Activated naive CD8-positive, alpha-beta T cell treated with anti-CD3 and anti-CD28 coated beads, Interleukin-2, amount 50 U/mL, for 16 hours (primary cell): Measurements from ENCODE around the gene DYNLRB1.

ENCODE experiments used
- DNase-seq: peaks from one replicate; pipeline ENCODE4 v3.0.0-alpha.2; 2020; ENCODE audit warnings: low read depth, low spot score

Gene DYNLRB1

GRCh38 chr20:34558320-34559218 is 42.3 kb downstream of the DYNLRB1 start, which contains the start of gene MAP1LC3A:
Gene MAP1LC3A (plus strand): TSS chr20:34558718. CDS start chr20:34558869, 151 bp downstream.
- DNase-seq = peak; percentile 76

- DNase-seq = no peak
These were observed 43.3 kb downstream of the DYNLRB1 start for GRCh38 chr20:34559311-34560140.

- no peak for DNase-seq
These were observed 43.9 kb downstream of the DYNLRB1 start for GRCh38 chr20:34560141-34560523.

GRCh38 chr20:34560614-34561013 is 44.4 kb downstream of the DYNLRB1 start:
- no peak for DNase-seq

GRCh38 chr20:34561661-34562060 is 45.4 kb downstream of the DYNLRB1 start:
- DNase-seq = no peak

- no peak for DNase-seq
These were observed 46.4 kb downstream of the DYNLRB1 start for GRCh38 chr20:34562641-34563040.

GRCh38 chr20:34564833-34565232 is 48.6 kb downstream of the DYNLRB1 start:
- DNase-seq = no peak

- DNase-seq = no peak
These were observed 51.0 kb downstream of the DYNLRB1 start for GRCh38 chr20:34566978-34567891.

GRCh38 chr20:34567892-34568865 is 52.0 kb downstream of the DYNLRB1 start:
- DNase-seq = no peak

- DNase-seq = no peak
These were observed 53.4 kb downstream of the DYNLRB1 start for GRCh38 chr20:34569598-34569997.

GRCh38 chr20:34570859-34571306 is 54.7 kb downstream of the DYNLRB1 start:
- no peak for DNase-seq

GRCh38 chr20:34571753-34572152 is 55.5 kb downstream of the DYNLRB1 start:
- DNase-seq = no peak

GRCh38 chr20:34573541-34574300 is 57.5 kb downstream of the DYNLRB1 start:
- DNase-seq = no peak

GRCh38 chr20:34574426-34574825 is 58.2 kb downstream of the DYNLRB1 start:
- DNase-seq = no peak

- DNase-seq = no peak
These were observed 58.6 kb downstream of the DYNLRB1 start for GRCh38 chr20:34574861-34575260.

- no peak for DNase-seq
These were observed 59.0 kb downstream of the DYNLRB1 start for GRCh38 chr20:34575271-34575670.

GRCh38 chr20:34575756-34576155 is 59.5 kb downstream of the DYNLRB1 start:
- no peak for DNase-seq

GRCh38 chr20:34577061-34577460 is 60.8 kb downstream of the DYNLRB1 start:
- DNase-seq = no peak

GRCh38 chr20:34578025-34578424 is 61.8 kb downstream of the DYNLRB1 start:
- no peak for DNase-seq
